NCI-H226 (cell line): Measurements from ENCODE around the gene IKZF3.

ENCODE experiments used
- DNase-seq: peaks from one replicate; pipeline ENCODE4 v3.0.0-alpha.2; 2015

The IKZF3 gene

DNA sequence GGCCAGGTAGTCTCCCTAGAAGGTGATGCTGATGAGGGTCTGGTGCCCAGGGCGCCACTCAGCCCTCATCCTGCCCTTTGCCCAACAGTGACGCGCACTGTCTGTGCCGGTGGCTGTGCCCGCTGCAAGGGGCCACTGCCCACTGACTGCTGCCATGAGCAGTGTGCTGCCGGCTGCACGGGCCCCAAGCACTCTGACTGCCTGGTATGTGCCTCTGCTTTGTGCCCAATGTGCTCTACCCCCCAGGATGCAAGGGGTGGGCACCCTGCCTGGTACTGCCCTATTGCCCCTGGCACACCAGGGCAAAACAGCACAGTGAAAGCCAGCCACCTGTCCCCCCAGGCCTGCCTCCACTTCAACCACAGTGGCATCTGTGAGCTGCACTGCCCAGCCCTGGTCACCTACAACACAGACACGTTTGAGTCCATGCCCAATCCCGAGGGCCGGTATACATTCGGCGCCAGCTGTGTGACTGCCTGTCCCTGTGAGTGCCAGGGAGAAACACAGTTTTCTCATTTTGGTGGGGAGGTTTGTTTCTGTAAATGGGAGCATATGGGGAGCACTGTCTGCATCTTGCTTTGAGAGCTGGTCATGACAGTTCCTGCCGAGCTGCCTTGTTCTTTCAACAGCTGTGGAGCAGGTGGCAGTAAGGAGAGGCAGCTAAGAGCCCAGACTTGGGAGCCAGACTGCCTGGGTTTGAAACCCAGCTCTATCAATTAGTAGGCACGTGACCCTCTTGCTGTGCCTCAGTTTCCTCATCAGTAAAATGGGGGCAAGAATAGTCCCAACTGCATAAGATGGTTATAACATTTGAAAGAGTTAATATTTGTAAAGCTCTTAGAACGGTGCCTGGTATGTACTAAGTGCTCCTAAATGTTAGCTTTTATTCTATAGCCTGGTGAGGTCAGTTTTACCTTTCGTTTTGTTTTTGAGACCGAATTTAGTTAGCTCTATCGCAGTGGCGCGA, 153.8 kb downstream of the IKZF3 start:
- no peak for DNase-seq

DNA sequence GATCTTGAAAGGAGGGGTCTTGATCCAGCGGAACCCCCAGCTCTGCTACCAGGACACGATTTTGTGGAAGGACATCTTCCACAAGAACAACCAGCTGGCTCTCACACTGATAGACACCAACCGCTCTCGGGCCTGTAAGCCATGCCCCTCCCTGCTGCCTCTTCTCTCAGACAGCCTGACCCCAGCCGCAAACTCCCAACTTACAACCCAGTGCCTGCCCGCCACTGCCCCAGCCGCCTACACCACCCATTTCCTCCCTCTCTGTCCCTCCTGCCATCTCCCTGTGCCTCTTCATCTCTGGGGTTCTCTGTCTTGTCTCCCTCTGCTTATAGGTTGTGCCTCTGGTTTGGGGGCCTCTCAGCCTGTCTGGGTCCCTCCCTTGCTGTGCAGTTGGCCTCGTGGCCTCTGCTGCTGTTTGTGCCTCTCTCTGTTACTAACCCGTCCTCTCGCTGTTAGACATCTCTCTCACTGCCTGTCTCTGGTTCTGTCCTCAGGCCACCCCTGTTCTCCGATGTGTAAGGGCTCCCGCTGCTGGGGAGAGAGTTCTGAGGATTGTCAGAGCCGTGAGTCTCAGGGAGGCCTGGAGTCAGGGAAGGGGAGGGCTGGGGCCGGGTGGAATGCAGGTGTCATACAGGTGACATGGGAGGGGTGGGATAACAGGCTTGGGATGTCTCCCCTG, 154.7 kb downstream of the IKZF3 start:
- DNase-seq: no peak
